RWPE2 (cell line): ENCODE data around the gene MSI2.

ENCODE experiments used
- ATAC-seq: fragments of 200-7000 bp; cut with Tn5 transposase; 3 replicates; pipeline ENCODE4 v1.9.1; 2021; ENCODE audit warnings: low read depth
- DNase-seq: peaks from one replicate; pipeline ENCODE4 v3.0.0-alpha.2; 2020; ENCODE audit warnings: low spot score
- H3K27ac ChIP-seq: fragments of 450-650 bp; 2 replicates; pipeline ENCODE4 v1.5.1; 2017; ENCODE audit warnings: mild to moderate bottlenecking; ENCODE audit not compliant: poor library complexity, severe bottlenecking
- H3K27me3 ChIP-seq: fragments of 250-450 bp; sonication (Bioruptor Pico); 2 replicates; pipeline ENCODE4 v1.5.1; 2021; ENCODE audit warnings: mild to moderate bottlenecking, moderate library complexity; ENCODE audit not compliant: insufficient read depth, poor library complexity, severe bottlenecking
- H3K36me3 ChIP-seq: fragments of 250-450 bp; sonication (Bioruptor Pico); 2 replicates; pipeline ENCODE4 v1.5.1; 2020; ENCODE audit warnings: low read depth, mild to moderate bottlenecking, moderate library complexity
- H3K4me1 ChIP-seq: fragments of 250-450 bp; sonication (Bioruptor Pico); 2 replicates; pipeline ENCODE4 v1.5.1; 2021; ENCODE audit warnings: mild to moderate bottlenecking, moderate library complexity; ENCODE audit not compliant: insufficient read depth, poor library complexity, severe bottlenecking
- H3K4me3 ChIP-seq: fragments of 250-450 bp; sonication (Bioruptor Pico); 2 replicates; pipeline ENCODE4 v1.5.1; 2021; ENCODE audit warnings: mild to moderate bottlenecking, moderate library complexity; ENCODE audit not compliant: severe bottlenecking
- H3K9me3 ChIP-seq: fragments of 250-450 bp; sonication (Bioruptor Pico); 2 replicates; pipeline ENCODE4 v1.5.1; 2021; ENCODE audit warnings: mild to moderate bottlenecking, moderate library complexity; ENCODE audit not compliant: severe bottlenecking
- TF ChIP-seq, protein P1 (sequence below): fragments of 450-650 bp; IDR thresholded peaks from one replicate; pipeline ENCODE4 v1.5.1; 2017; ENCODE audit warnings: mild to moderate bottlenecking, moderate library complexity; ENCODE audit not compliant: poor library complexity, severe bottlenecking

Gene MSI2

GRCh38 chr17:57648720-57649119 lies 392.4 kb downstream of the MSI2 start:
- Histone ChIP-seq H3K4me1 (no peaks in the 10 kb centered on the region), H3K4me3 (no peak overlapping the region), H3K36me3 (no peaks in the 10 kb centered on the region), H3K9me3 (no peaks in the 10 kb centered on the region), H3K27ac (no peak overlapping the region), H3K27me3 (no peaks in the 10 kb centered on the region)
- TF ChIP-seq, protein P1, sequence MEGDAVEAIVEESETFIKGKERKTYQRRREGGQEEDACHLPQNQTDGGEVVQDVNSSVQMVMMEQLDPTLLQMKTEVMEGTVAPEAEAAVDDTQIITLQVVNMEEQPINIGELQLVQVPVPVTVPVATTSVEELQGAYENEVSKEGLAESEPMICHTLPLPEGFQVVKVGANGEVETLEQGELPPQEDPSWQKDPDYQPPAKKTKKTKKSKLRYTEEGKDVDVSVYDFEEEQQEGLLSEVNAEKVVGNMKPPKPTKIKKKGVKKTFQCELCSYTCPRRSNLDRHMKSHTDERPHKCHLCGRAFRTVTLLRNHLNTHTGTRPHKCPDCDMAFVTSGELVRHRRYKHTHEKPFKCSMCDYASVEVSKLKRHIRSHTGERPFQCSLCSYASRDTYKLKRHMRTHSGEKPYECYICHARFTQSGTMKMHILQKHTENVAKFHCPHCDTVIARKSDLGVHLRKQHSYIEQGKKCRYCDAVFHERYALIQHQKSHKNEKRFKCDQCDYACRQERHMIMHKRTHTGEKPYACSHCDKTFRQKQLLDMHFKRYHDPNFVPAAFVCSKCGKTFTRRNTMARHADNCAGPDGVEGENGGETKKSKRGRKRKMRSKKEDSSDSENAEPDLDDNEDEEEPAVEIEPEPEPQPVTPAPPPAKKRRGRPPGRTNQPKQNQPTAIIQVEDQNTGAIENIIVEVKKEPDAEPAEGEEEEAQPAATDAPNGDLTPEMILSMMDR, result no peak
- DNase-seq (no peak), ATAC-seq (no peak)

- Histone ChIP-seq H3K4me3 (no peak overlapping the region), H3K9me3 (no peaks in the 10 kb centered on the region), H3K36me3 (no peaks in the 10 kb centered on the region), H3K27me3 (no peaks in the 10 kb centered on the region), H3K4me1 (no peaks in the 10 kb centered on the region), H3K27ac (no peak overlapping the region)
- ATAC-seq (no peak), DNase-seq (no peak)
- TF ChIP-seq, protein P1, result no peak
These were observed 392.9 kb downstream of the MSI2 start for GRCh38 chr17:57649191-57649590.

DNA sequence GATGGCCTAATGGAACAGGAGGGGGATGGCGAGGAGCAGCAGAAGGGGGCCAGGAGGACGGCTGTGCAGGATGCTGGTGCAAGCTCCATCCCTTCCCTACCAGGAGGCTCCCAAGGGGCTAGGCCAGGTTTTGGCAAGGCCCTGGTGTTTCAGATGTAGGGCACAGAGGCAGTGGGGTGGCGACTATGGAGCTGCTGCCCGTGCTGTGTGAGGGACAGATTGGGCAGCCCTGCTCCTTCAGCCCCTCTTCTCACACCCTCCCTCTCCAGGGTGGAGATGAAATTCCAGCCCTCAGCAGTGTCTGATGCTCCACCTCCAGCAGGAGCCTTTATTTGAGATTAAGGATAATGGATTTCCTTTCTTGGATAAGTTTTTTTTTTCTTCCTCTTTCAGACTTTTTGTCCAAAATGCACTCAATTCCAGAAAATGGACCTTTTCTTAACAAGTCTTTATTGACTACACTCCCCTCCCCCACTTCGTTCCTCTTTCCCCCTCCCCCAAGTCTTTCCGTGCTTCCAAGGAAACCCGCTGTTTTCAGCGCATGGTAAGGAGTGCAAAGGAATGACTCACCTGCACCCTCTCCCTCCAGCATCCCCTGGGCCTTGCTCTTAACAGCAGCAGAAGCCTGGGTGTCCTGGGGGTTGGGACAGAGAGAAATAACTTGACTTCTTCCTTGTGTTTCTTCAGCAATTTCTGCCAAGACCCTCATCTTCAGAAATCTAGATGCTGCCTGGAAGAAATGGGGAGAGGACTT lies 393.6 kb downstream of the MSI2 start:
- no peaks in the 10 kb centered on the region for H3K9me3 ChIP-seq
- no peaks in the 10 kb centered on the region for H3K27me3 ChIP-seq
- TF ChIP-seq, protein P1, result no peak
- no peak overlapping the region for H3K4me3 ChIP-seq
- no peaks in the 10 kb centered on the region for H3K36me3 ChIP-seq
- H3K4me1 ChIP-seq, result no peaks in the 10 kb centered on the region
- no peak overlapping the region for H3K27ac ChIP-seq
- DNase-seq, result no peak
- ATAC-seq, result no peak

GRCh38 chr17:57650548-57650947 lies 394.2 kb downstream of the MSI2 start:
- Histone ChIP-seq H3K36me3 (no peaks in the 10 kb centered on the region), H3K27ac (no peak overlapping the region), H3K4me3 (no peak overlapping the region), H3K27me3 (no peaks in the 10 kb centered on the region), H3K4me1 (peaks cover 2% of the 10 kb centered on the region), H3K9me3 (no peaks in the 10 kb centered on the region)
- ATAC-seq, result no peak
- TF ChIP-seq, protein P1, result no peak
- DNase-seq, result no peak

DNA sequence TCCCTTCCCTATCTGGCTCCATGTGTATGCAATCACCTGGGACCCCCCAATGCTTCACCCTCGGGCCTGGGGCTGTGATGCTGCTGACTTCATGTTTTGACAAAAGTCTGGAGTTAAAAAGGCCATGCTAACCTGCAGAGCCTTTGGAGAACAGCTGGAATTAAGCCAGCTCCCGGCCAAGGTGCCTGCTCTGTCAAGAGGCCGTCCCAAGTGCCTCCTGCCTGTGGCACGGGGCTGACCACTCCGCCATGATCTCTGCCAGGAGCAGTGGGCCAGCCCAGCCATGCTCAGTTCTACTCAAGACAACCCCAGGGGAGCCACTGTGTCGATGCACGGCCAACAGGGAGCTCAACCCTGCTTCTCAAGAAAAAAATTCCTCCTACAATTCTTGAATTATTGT lies 395.1 kb downstream of the MSI2 start:
- no peak overlapping the region for H3K4me3 ChIP-seq
- H3K36me3 ChIP-seq, result no peaks in the 10 kb centered on the region
- ATAC-seq, result no peak
- H3K4me1 ChIP-seq, result peaks cover 5% of the 10 kb centered on the region
- TF ChIP-seq, protein P1, result no peak
- H3K27me3 ChIP-seq, result no peaks in the 10 kb centered on the region
- no peak for DNase-seq
- H3K9me3 ChIP-seq, result no peaks in the 10 kb centered on the region
- H3K27ac ChIP-seq, result no peak overlapping the region
